T follicular helper cell (primary cell): Measurements from ENCODE around the gene EIF4G2.

Experiments used
- DNase-seq: peaks from one replicate; pipeline ENCODE4 v3.0.0-alpha.2; 2020; ENCODE audit warnings: low read depth

Gene EIF4G2

GRCh38 chr11:10771457-10771856 is 37.3 kb downstream of the EIF4G2 start:
- DNase-seq: no peak

GRCh38 chr11:10770626-10771254 is 38.0 kb downstream of the EIF4G2 start:
- no peak for DNase-seq

GRCh38 chr11:10764412-10764811 is 44.3 kb downstream of the EIF4G2 start:
- DNase-seq: no peak

- no peak for DNase-seq
Measured at GRCh38 chr11:10763766-10764165, 45.0 kb downstream of the EIF4G2 start.

GRCh38 chr11:10762913-10763421 is 45.8 kb downstream of the EIF4G2 start:
- DNase-seq: no peak

GRCh38 chr11:10762185-10762584 is 46.5 kb downstream of the EIF4G2 start:
- DNase-seq: no peak

GRCh38 chr11:10761085-10761698 is 47.5 kb downstream of the EIF4G2 start:
- DNase-seq: no peak

- DNase-seq: no peak
Measured at GRCh38 chr11:10758957-10759356, 49.8 kb downstream of the EIF4G2 start.

GRCh38 chr11:10752486-10752885 is 56.2 kb downstream of the EIF4G2 start:
- DNase-seq: no peak

GRCh38 chr11:10752061-10752460 is 56.7 kb downstream of the EIF4G2 start:
- DNase-seq: no peak

GRCh38 chr11:10751581-10751940 is 57.2 kb downstream of the EIF4G2 start:
- DNase-seq: no peak

GRCh38 chr11:10750838-10751580 is 57.7 kb downstream of the EIF4G2 start, which contains the start of gene CTR9:
CTR9 (plus strand) TSS chr11:10751246; CDS start chr11:10751413, 167 bp downstream.
- peak; percentile 84 for DNase-seq

- DNase-seq: no peak
Measured at GRCh38 chr11:10749476-10749875, 59.2 kb downstream of the EIF4G2 start.

GRCh38 chr11:10747733-10748132 is 61.0 kb downstream of the EIF4G2 start:
- DNase-seq: no peak
